GM19468 (cell line): ENCODE measurements around the gene TRPM4.
"Not testable (repeated sequence)": the region's sequence is repeated elsewhere in the genome, so short reads cannot be mapped to it uniquely, and the experiment has no call there.

Experiments
- ATAC-seq: cut with Tn5 transposase; IDR thresholded peaks from one replicate; pipeline ENCODE4 v1.9.1; 2021; ENCODE audit warnings: mild to moderate bottlenecking, moderate library complexity, moderate number of reproducible peaks; ENCODE audit not compliant: unreplicated experiment; ENCODE audit errors: extremely low read depth

TRPM4 gene

DNA sequence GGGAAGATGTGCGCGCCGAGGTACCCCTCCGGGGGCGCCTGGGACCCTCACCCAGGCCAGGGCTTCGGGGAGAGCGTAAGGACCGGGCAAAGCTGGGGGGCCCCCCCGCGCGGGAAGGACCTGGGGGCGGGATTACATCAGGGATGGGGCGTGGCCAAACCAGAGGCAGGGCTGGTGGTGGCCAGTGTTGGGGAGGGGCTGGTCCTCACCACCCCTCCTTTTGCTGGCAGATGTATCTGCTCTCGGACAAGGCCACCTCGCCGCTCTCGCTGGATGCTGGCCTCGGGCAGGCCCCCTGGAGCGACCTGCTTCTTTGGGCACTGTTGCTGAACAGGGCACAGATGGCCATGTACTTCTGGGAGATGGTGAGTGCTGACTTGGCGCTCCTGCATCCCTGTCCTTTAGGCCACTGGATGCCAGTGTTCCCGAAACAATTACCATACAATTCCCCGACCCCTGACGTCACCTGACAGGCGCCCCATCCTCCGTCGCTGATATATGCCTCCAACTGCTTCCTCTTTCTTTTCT lies 25.3 kb downstream of the TRPM4 start:
- no peak for ATAC-seq

DNA sequence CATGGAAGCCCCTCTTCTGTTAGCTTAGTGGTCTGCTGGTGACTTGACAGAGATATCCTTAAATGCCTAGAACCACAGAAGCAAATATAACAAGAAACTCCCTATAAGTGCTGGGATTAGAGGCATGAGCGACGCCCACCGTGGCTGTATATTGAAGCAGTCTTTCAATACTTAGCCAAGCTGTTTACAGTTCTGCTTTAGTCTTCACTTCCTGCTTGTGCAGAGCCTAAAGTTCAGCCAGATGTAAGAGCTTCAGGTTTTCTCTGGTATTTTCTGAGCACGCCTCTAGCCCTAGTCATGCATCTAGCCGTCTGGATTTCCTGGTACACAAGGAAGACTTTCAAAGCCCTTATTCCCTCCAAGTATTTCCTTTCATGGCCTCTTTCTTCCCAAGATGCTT lies 28.5 kb downstream of the TRPM4 start:
- ATAC-seq: no peak

DNA sequence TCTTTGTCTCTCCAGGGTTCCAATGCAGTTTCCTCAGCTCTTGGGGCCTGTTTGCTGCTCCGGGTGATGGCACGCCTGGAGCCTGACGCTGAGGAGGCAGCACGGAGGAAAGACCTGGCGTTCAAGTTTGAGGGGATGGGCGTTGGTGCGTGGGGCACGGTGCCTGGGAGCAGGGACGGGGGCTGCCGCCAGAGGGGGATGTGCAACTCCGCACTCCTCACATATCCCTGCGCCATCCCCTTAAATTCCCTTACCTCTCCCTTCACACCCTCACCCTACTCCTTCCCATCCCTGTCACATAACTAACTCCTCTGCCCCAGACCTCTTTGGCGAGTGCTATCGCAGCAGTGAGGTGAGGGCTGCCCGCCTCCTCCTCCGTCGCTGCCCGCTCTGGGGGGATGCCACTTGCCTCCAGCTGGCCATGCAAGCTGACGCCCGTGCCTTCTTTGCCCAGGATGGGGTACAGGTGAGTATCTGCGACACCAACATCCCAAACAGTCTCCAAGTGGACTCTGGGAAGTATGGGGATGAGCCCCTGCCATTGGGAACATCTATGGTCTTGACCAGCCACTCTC lies 31.1 kb downstream of the TRPM4 start:
- no peak for ATAC-seq

- ATAC-seq: no peak
These were observed 31.7 kb downstream of the TRPM4 start for GRCh38 chr19:49189259-49189658.

DNA sequence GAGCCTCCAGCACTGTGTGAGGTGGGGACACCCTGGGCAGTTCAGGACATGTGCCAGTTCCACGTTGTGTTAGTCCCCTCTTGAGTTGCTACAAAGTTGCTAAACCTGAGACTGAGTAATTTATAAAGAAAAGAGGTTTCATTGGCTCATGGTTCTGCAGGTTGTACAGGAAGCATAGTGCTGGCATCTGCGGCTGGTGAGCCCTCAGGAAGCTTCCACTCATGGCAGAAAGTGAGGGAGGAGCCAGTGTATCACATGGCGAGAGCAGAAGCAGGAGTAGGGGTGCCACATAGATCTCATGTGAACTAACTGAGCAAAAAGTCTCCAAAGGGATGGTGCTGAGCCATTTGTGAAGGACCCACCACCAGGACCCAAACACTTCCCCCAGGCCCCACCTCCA lies 33.2 kb downstream of the TRPM4 start:
- no peak for ATAC-seq

GRCh38 chr19:49193822-49194394 lies 36.3 kb downstream of the TRPM4 start:
- ATAC-seq: no peak

DNA sequence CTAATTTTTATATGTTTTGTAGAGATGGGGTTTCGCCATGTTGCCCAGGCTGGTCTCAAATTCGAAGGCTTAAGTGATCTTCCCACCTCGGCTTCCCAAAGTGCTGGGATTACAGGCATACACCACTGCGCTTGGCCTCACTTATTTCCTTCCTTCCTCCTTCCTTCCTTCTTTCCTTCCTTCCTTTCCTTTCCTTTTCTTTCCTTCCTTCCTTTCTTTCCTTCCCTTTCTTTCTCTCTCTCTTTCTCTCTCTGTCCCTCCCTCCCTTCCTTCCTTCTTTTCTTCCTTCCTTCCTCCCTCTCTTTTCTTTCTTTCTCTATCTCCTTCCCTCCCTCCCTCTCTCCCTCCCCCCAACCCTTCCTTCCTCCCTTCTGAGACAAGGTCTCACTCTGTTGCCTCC lies 36.8 kb downstream of the TRPM4 start:
- no peak for ATAC-seq

DNA sequence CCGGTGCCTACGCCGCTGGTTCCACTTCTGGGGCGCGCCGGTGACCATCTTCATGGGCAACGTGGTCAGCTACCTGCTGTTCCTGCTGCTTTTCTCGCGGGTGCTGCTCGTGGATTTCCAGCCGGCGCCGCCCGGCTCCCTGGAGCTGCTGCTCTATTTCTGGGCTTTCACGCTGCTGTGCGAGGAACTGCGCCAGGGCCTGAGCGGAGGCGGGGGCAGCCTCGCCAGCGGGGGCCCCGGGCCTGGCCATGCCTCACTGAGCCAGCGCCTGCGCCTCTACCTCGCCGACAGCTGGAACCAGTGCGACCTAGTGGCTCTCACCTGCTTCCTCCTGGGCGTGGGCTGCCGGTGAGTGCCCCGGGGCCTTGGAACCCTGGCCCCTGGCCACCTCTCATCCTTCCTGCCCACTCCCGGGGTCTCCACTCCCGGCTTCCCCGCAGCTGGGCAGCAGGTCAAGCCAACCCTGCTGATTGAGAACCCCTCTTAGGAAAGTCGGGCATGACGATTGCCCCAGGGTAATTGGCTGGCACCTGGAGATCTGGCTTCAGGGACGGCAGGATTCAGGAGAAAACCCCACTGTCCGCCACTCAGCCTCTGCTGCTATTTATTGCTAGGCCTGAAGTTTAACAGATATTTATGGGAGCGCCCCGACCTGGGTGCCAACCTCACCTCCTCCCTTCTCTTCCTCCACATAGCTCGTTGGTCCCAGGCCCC lies 39.1 kb downstream of the TRPM4 start:
- no peak for ATAC-seq

GRCh38 chr19:49200238-49200862 lies 42.8 kb downstream of the TRPM4 start:
- no peak for ATAC-seq

DNA sequence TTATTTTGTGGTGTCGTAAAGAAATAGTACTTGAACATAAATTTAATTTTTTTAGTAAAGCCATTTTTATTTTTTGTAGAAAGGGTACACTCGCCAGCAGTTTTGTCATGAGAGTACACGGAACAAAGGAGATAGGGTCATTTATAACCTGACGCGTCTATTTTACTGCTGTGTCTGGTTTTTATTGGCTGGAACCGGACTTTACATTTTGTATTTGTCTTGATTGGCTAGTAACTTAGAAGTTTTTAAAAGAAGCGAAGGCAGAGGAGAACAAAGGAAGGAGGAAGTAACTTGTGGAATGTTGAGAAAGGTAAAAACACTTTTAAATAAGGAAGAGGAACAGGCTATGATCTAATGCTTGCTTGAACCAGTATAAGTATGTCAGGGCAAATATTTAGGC lies 43.5 kb downstream of the TRPM4 start:
- ATAC-seq: no peak

GRCh38 chr19:49205114-49205513 lies 47.5 kb downstream of the TRPM4 start:
- ATAC-seq: no peak

- ATAC-seq: not testable (repeated sequence)
These were observed 51.9 kb downstream of the TRPM4 start for GRCh38 chr19:49209502-49209901.

GRCh38 chr19:49210108-49210900 lies 52.7 kb downstream of the TRPM4 start:
- ATAC-seq: no peak

- no peak for ATAC-seq
These were observed 53.4 kb downstream of the TRPM4 start for GRCh38 chr19:49210901-49211451.

- ATAC-seq: no peak
These were observed 54.6 kb downstream of the TRPM4 start for GRCh38 chr19:49212016-49212701.

DNA sequence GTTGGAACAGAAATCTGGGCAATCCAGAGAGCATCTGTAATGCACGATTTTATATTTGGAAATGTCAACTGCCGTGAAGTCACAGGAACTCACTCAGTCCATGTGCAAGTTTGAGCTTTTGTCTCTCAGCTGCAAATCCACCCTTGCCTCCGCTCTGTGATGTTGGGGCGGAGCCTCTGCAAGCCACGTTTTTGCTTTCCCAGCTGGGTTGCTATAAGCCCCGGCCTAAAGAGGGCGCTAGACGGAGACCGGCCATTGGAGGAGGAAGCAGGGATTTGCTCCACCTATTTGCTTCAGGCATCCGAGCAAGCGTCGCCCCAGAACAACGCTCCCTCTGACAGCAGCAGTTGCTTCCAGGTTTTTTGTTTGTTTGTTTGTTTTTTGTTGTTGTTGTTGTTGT lies 56.2 kb downstream of the TRPM4 start:
- no peak for ATAC-seq

DNA sequence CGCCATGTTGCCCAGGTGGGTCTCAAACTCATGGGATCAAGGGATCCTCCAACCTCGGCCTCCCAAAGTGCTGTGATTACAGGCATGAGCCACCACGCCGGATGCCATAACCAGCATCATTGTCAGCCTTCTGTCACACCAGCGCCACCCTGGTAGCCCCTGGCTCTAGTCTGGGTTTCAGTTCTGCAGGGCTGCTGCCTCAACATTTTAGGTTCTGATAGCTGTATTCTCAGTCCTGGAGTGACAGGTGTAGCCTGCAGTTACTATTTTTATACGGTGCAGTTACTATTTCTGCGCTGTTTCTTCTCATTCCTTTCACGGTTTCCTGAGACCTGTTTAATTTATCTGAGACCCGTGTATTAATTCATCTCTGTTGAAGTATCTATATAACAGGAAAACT lies 57.1 kb downstream of the TRPM4 start:
- no peak for ATAC-seq

DNA sequence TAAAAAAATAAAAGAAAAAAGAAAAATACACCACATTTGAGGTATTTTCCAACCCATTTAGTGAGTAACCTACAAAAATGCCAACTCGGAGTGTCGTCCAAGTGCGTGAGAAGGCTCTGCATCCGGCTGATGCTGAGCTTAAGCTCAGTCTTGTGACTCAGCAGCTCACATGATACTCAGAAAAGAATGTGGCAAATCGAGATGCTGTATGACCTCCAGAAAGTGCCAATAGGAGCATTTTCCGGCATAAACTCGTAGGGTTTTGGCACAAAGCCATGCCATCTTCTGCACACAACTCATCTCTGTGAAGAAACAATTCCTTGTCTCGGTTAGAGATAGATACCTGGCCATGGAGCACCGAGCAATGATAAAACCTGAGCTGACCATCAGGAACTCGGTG lies 58.5 kb downstream of the TRPM4 start:
- no peak for ATAC-seq

DNA sequence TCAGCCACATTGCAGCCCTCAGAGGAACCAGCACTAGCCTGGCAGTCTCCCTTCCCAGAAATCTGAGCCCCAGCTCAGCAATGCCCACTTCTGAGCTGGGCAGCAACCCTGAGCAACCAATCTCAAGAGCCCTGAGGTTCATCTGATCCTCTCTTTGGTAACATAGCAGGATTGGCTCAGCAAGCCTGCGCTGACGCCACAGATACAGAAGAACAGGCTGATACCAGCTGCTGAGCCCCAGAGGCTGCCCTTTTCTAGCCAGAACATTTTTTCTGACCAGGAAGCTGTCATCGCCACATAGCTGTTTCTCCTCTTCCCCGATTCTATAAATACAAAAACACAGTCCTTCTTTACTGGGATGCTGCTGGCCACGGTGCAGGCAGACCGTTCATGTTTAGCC lies 59.8 kb downstream of the TRPM4 start:
- no peak for ATAC-seq

DNA sequence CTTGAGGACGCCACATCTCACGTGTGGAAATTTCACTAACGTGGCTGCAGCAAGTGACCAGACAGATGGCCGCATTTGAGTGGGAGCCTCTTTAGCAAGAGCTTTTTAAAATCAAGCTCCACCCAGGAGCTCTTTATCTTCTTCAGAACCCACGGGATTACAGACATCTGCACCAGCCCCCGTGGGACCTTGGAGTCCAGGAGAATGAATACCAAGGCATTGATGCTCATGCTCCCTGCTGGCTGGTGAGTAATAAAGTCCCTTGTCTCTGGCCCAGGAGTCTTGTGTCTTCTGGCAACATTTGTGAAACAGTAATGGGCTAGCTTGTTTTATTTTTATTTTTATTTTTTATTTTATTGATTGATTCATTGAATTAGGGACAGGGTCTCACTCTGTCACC lies 64.4 kb downstream of the TRPM4 start:
- ATAC-seq: no peak
